IPS DF 4.7 (cell line): Measurements from ENCODE around the gene SPEF2.
"Not testable (repeated sequence)": the region's sequence is repeated elsewhere in the genome, so short reads cannot be mapped to it uniquely, and the experiment has no call there.

ENCODE experiments used
- DNase-seq: peaks from one replicate; pipeline ENCODE4 v3.0.0-alpha.2; 2013; ENCODE audit warnings: low spot score; ENCODE audit errors: extremely low read depth

Gene SPEF2

GRCh38 chr5:35651002-35651756 is 33.5 kb downstream of the SPEF2 start:
- DNase-seq: no peak

GRCh38 chr5:35656721-35657120 is 39.1 kb downstream of the SPEF2 start:
- DNase-seq: no peak

- DNase-seq: no peak
Observed at GRCh38 chr5:35657877-35658276, 40.2 kb downstream of the SPEF2 start.

- DNase-seq: no peak
Observed at GRCh38 chr5:35659556-35659955, 41.9 kb downstream of the SPEF2 start.

GRCh38 chr5:35660451-35660850 is 42.8 kb downstream of the SPEF2 start:
- DNase-seq: no peak

GRCh38 chr5:35664584-35664983 is 46.9 kb downstream of the SPEF2 start:
- DNase-seq: no peak

- DNase-seq: no peak
Observed at GRCh38 chr5:35665096-35665495, 47.4 kb downstream of the SPEF2 start.

- no peak for DNase-seq
Observed at GRCh38 chr5:35668319-35668718, 50.7 kb downstream of the SPEF2 start.

- DNase-seq: no peak
Observed at GRCh38 chr5:35668794-35669193, 51.1 kb downstream of the SPEF2 start.

- DNase-seq: no peak
Observed at GRCh38 chr5:35671541-35672295, 54.1 kb downstream of the SPEF2 start.

- DNase-seq: not testable (repeated sequence)
Observed at GRCh38 chr5:35672296-35672655, 54.6 kb downstream of the SPEF2 start.

- no peak for DNase-seq
Observed at GRCh38 chr5:35672995-35673394, 55.3 kb downstream of the SPEF2 start.

- no peak for DNase-seq
Observed at GRCh38 chr5:35674049-35674448, 56.4 kb downstream of the SPEF2 start.

GRCh38 chr5:35675392-35675791 is 57.7 kb downstream of the SPEF2 start:
- no peak for DNase-seq

GRCh38 chr5:35677878-35678277 is 60.2 kb downstream of the SPEF2 start:
- no peak for DNase-seq

GRCh38 chr5:35678661-35679060 is 61.0 kb downstream of the SPEF2 start:
- DNase-seq: no peak

- DNase-seq: no peak
Observed at GRCh38 chr5:35679357-35679756, 61.7 kb downstream of the SPEF2 start.

- DNase-seq: no peak
Observed at GRCh38 chr5:35681911-35682310, 64.2 kb downstream of the SPEF2 start.

- DNase-seq: no peak
Observed at GRCh38 chr5:35683466-35683865, 65.8 kb downstream of the SPEF2 start.

GRCh38 chr5:35685161-35685560 is 67.5 kb downstream of the SPEF2 start:
- no peak for DNase-seq

GRCh38 chr5:35687961-35688360 is 70.3 kb downstream of the SPEF2 start:
- DNase-seq: no peak

GRCh38 chr5:35694481-35694880 is 76.8 kb downstream of the SPEF2 start:
- no peak for DNase-seq
